ENCODE data around the gene RASA1. TPM values are rescaled to one million over a fixed set of nuclear protein-coding genes. Genes with fewer than 3 reads are reported as not detected.

The RASA1 gene
- polyA plus RNA-seq, 1 experiment = 67.3 TPM

DNA sequence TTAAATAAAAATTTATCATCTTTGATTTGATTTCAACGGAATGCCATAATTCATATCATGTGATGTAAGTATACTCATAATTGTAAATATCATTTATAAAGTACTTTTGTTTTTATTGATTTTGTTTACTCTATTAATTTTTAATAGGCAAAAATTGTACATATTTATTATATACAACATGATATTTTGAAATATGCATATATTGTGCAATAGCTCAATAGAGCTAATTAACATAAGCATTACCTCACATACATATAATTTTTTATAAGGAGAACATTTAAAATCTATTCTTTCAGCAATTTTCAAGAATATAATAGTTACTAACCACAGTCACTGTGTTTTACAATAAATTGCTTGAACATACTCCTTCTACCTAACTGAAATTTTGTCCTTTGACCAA, 170.0 kb downstream of the RASA1 start:
- ChIA-PET POLR2A (no interaction called here), CTCF (interaction anchor here (0.6 kb wide), 1 partner anchor 170 kb away, joined by 4 read pairs; the partner anchor contains the start of gene RASA1)
- no peak for DNase-seq (ENCODE audit: low read depth, low spot score)
- Histone ChIP-seq H3K27ac (ENCODE audit: low read depth, low read length) (no peak overlapping the region), H3K27me3 (ENCODE audit: control insufficient read depth, insufficient read depth, low read length) (no peaks in the 10 kb centered on the region), H3K4me3 (ENCODE audit: low read depth, low read length) (no peak overlapping the region), H3K9me3 (ENCODE audit: control insufficient read depth, insufficient read depth, low read length) (no peaks in the 10 kb centered on the region)
- TF ChIP-seq, protein P1, sequence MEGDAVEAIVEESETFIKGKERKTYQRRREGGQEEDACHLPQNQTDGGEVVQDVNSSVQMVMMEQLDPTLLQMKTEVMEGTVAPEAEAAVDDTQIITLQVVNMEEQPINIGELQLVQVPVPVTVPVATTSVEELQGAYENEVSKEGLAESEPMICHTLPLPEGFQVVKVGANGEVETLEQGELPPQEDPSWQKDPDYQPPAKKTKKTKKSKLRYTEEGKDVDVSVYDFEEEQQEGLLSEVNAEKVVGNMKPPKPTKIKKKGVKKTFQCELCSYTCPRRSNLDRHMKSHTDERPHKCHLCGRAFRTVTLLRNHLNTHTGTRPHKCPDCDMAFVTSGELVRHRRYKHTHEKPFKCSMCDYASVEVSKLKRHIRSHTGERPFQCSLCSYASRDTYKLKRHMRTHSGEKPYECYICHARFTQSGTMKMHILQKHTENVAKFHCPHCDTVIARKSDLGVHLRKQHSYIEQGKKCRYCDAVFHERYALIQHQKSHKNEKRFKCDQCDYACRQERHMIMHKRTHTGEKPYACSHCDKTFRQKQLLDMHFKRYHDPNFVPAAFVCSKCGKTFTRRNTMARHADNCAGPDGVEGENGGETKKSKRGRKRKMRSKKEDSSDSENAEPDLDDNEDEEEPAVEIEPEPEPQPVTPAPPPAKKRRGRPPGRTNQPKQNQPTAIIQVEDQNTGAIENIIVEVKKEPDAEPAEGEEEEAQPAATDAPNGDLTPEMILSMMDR (IDR thresholded peaks at IDR 0.05; ENCODE audit: low read depth, low read length) = no peak

DNA sequence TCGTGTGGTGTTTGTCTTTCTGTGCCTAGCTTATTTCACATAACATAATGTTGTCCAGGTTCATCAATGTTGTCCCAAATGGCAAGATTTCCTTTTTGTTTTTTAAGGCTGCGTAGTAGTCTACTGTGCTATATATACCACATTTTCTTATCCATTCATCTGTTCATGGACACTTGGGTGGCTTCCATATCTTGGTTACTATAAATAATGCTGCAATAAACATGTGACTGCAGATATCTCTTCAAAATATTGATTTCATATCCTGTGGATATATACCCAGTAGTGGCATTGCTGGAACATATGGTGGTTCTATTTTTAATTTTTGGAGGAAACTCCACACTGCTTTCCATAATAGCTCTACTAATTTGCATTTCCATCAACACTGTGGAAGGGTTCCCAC, 170.5 kb downstream of the RASA1 start:
- TF ChIP-seq, protein P1 (IDR thresholded peaks at IDR 0.05; ENCODE audit: low read depth, low read length) = no peak
- ChIA-PET CTCF (no interaction called here), POLR2A (no interaction called here)
- H3K27ac ChIP-seq (ENCODE audit: low read depth, low read length) = no peak overlapping the region
- no peaks in the 10 kb centered on the region for H3K9me3 ChIP-seq (ENCODE audit: control insufficient read depth, insufficient read depth, low read length)
- no peak for DNase-seq (ENCODE audit: low read depth, low spot score)
- H3K4me3 ChIP-seq (ENCODE audit: low read depth, low read length) = no peak overlapping the region
- H3K27me3 ChIP-seq (ENCODE audit: control insufficient read depth, insufficient read depth, low read length) = no peaks in the 10 kb centered on the region

Small RNA genes lying within 50 kb of the gene (small RNA-seq; reads per million reads assigned to genes)
- not detected for gene RN7SL629P (ENCODE audit: insufficient read length, low read depth)
- gene RNU6-606P (ENCODE audit: insufficient read length, low read depth) = not detected
- not detected for gene RNU6-727P (ENCODE audit: insufficient read length, low read depth)

Other genes with a start within 250 kb of the RASA1 start
- 41.4 and 53.8 TPM in 2 replicates for gene CCNH, start 145.0 kb downstream of the RASA1 start, polyA plus RNA-seq (2011; rRNA removed)

All from AG04450 (cell line).